Loucy (cell line): Measurements from ENCODE around the gene IL1F10.

Source experiments
- H2AFZ ChIP-seq: fragments of 200-600 bp; sonication (generic); 2 replicates; pipeline ENCODE4 v1.6.0; 2016; ENCODE audit warnings: antibody characterized with exemption, mild to moderate bottlenecking, low read length, moderate library complexity
- H3F3A ChIP-seq: fragments of 200-600 bp; 2 replicates; pipeline ENCODE4 v1.6.0; 2016; ENCODE audit warnings: antibody characterized with exemption, low read depth, mild to moderate bottlenecking
- H3K27me3 ChIP-seq: fragments of 200-600 bp; sonication (generic); 2 replicates; pipeline ENCODE4 v1.6.1; 2014; ENCODE audit warnings: low read length, mild to moderate bottlenecking; ENCODE audit not compliant: insufficient read depth, poor library complexity, severe bottlenecking
- H3K36me3 ChIP-seq: fragments of 200-600 bp; sonication (generic); 2 replicates; pipeline ENCODE4 v1.6.1; 2016; ENCODE audit warnings: low read length; ENCODE audit not compliant: insufficient read depth
- H3K4me1 ChIP-seq: fragments of 200-600 bp; sonication (generic); 2 replicates; pipeline ENCODE4 v1.5.1; 2014; ENCODE audit warnings: low read length, mild to moderate bottlenecking; ENCODE audit not compliant: insufficient read depth, poor library complexity, severe bottlenecking
- H3K4me2 ChIP-seq: fragments of 200-600 bp; sonication (generic); 2 replicates; pipeline ENCODE4 v1.6.0; 2014; ENCODE audit warnings: antibody characterized with exemption, low read length, low read depth, mild to moderate bottlenecking; ENCODE audit not compliant: poor library complexity, severe bottlenecking
- H3K4me3 ChIP-seq: fragments of 200-600 bp; sonication (generic); 2 replicates; pipeline ENCODE4 v1.5.1; 2014; ENCODE audit warnings: low read length, mild to moderate bottlenecking, mixed read lengths; ENCODE audit not compliant: poor library complexity, severe bottlenecking
- H3K79me2 ChIP-seq: fragments of 200-600 bp; sonication (generic); 2 replicates; pipeline ENCODE4 v1.6.1; 2014; ENCODE audit warnings: low read length; ENCODE audit not compliant: insufficient read depth
- H3K9ac ChIP-seq: fragments of 200-600 bp; sonication (generic); 2 replicates; pipeline ENCODE4 v1.6.0; 2014; ENCODE audit warnings: mild to moderate bottlenecking, low read depth, low read length, moderate library complexity; ENCODE audit not compliant: poor library complexity, severe bottlenecking
- H3K9me2 ChIP-seq: fragments of 200-600 bp; sonication (generic); replicated peaks from 2 replicates; pipeline ENCODE4 v1.6.1; 2016; ENCODE audit warnings: low read depth, low read length, mixed read lengths
- H3K9me3 ChIP-seq: fragments of 200-600 bp; sonication (generic); 2 replicates; pipeline ENCODE4 v1.6.1; 2014; ENCODE audit warnings: mild to moderate bottlenecking, antibody characterized with exemption, low read length, low read depth; ENCODE audit not compliant: insufficient read depth
- H4K20me1 ChIP-seq: fragments of 200-600 bp; sonication (generic); 2 replicates; pipeline ENCODE4 v1.6.0; 2014; ENCODE audit warnings: antibody characterized with exemption, low read length, mild to moderate bottlenecking; ENCODE audit not compliant: insufficient read depth, poor library complexity, severe bottlenecking
- EZH2phosphoT487 ChIP-seq: fragments of 200-600 bp; IDR thresholded peaks from 2 replicates; pipeline ENCODE4 v1.6.1; 2018; ENCODE audit warnings: antibody characterized with exemption, mild to moderate bottlenecking, moderate library complexity, borderline replicate concordance
- TF ChIP-seq, protein P1 (sequence below): fragments of 200-600 bp; sonication (generic); conservative IDR thresholded peaks from 2 replicates; pipeline ENCODE4 v1.5.1; 2014; ENCODE audit warnings: mild to moderate bottlenecking, antibody characterized with exemption, low read length

The IL1F10 gene

DNA sequence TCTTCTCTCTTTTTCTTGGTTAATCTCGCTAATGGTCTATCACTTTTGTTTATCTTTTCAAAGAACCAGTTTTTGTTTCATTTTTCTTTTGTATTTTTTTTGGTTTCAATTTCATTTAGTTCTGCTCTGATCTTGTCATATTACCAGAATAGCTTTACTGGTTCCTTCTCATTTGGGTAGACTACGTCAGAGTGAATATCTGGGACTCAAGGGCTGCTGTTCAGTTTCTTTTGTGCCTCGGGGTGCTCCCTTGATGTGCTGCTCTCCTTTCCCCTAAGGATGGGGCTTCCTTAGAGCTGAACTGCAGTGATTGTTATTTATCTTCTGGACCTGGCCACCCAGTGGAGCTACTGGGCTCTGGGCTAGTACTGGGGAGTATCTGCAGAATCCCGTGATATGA, 30.3 kb downstream of the IL1F10 start:
- H3K27me3 ChIP-seq: no peaks in the 10 kb centered on the region
- no peaks in the 10 kb centered on the region for H3K9me2 ChIP-seq
- H4K20me1 ChIP-seq: no peaks in the 10 kb centered on the region
- no peaks in the 10 kb centered on the region for H3K36me3 ChIP-seq
- no peak overlapping the region for H2AFZ ChIP-seq
- no peak overlapping the region for H3K9ac ChIP-seq
- no peaks in the 10 kb centered on the region for H3F3A ChIP-seq
- H3K4me2 ChIP-seq: no peak overlapping the region
- H3K9me3 ChIP-seq: no peaks in the 10 kb centered on the region
- no peak overlapping the region for H3K4me3 ChIP-seq
- TF ChIP-seq, protein P1, sequence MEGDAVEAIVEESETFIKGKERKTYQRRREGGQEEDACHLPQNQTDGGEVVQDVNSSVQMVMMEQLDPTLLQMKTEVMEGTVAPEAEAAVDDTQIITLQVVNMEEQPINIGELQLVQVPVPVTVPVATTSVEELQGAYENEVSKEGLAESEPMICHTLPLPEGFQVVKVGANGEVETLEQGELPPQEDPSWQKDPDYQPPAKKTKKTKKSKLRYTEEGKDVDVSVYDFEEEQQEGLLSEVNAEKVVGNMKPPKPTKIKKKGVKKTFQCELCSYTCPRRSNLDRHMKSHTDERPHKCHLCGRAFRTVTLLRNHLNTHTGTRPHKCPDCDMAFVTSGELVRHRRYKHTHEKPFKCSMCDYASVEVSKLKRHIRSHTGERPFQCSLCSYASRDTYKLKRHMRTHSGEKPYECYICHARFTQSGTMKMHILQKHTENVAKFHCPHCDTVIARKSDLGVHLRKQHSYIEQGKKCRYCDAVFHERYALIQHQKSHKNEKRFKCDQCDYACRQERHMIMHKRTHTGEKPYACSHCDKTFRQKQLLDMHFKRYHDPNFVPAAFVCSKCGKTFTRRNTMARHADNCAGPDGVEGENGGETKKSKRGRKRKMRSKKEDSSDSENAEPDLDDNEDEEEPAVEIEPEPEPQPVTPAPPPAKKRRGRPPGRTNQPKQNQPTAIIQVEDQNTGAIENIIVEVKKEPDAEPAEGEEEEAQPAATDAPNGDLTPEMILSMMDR: no peak
- no peak for TF ChIP-seq EZH2phosphoT487
- H3K4me1 ChIP-seq: no peaks in the 10 kb centered on the region
- H3K79me2 ChIP-seq: no peaks in the 10 kb centered on the region

DNA sequence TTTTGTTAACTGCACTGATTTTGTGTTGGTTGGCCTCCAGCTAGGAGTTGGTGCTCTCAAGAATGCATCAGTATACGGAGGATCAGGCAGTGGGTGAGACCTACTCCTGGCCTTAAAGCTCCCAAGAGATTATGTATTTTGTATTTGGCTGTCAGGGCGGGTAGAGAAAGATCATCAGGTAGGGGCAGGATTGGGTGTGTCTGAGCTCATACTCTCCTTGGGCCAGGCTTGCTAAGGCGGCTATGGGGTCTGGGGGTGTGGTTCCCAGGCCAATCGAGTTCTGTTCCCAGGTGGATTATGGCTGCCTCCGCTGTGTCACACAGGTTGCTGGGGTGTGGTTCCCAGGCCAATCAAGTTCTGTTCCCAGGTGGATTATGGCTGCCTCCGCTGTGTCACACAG, 30.8 kb downstream of the IL1F10 start:
- Histone ChIP-seq H3K79me2 (no peaks in the 10 kb centered on the region), H3K9me2 (no peaks in the 10 kb centered on the region), H3K4me2 (no peak overlapping the region), H3K4me1 (no peaks in the 10 kb centered on the region), H3K9ac (no peak overlapping the region), H4K20me1 (no peaks in the 10 kb centered on the region), H3K36me3 (no peaks in the 10 kb centered on the region), H3F3A (no peaks in the 10 kb centered on the region), H3K4me3 (no peak overlapping the region), H3K9me3 (no peaks in the 10 kb centered on the region), H3K27me3 (no peaks in the 10 kb centered on the region), H2AFZ (no peak overlapping the region)
- TF ChIP-seq, protein P1: no peak
- TF ChIP-seq EZH2phosphoT487: no peak

DNA sequence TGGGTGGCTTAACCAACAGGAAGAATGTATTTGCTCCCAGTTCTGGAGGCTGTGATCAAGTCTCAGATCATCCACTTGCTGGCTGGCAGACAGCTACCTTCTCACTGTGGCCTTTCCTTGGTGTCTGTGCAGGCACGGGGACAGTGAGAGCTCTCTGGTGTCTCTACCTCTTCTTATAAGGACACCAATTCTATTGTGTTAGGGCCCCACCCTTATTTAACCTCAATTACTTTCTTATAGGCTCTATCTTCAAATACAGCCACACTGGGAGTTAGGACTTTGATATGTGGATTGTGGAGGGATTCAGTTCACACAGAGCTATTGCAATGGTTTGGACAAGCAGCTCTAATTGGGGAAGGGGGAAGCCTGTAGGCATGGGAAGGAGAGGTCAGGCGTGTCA, 34.4 kb downstream of the IL1F10 start:
- Histone ChIP-seq H3K9me3 (no peaks in the 10 kb centered on the region), H4K20me1 (no peaks in the 10 kb centered on the region), H3K4me2 (no peak overlapping the region), H3K9me2 (0 out of 2 replicates have a peak, but pooled peaks cover 3% of the 10 kb centered on the region), H3K9ac (no peak overlapping the region), H3K79me2 (no peaks in the 10 kb centered on the region), H3K36me3 (no peaks in the 10 kb centered on the region), H3K4me3 (no peak overlapping the region), H3K27me3 (no peaks in the 10 kb centered on the region), H3F3A (no peaks in the 10 kb centered on the region), H2AFZ (no peak overlapping the region), H3K4me1 (no peaks in the 10 kb centered on the region)
- TF ChIP-seq EZH2phosphoT487: no peak
- TF ChIP-seq, protein P1: no peak
